GM18505 (cell line): ENCODE data around the gene NR2C2AP.
"Not testable (repeated sequence)": the region's sequence is repeated elsewhere in the genome, so short reads cannot be mapped to it uniquely, and the experiment has no call there.

Source experiments
- ATAC-seq: cut with Tn5 transposase; IDR thresholded peaks from one replicate; pipeline ENCODE4 v1.9.1; 2021; ENCODE audit not compliant: unreplicated experiment
- POLR2A ChIP-seq: IDR thresholded peaks from 4 replicates; pipeline ENCODE4 v1.6.1; 2011; ENCODE audit warnings: borderline replicate concordance; ENCODE audit not compliant: insufficient read depth, insufficient read length; ENCODE audit errors: extremely low read depth

Gene NR2C2AP

GRCh38 chr19:19224852-19225494 is 21.8 kb upstream of the NR2C2AP start:
- no peak for TF ChIP-seq POLR2A
- ATAC-seq, result peak; percentile 64

- peak; percentile 19 for ATAC-seq
Observed at GRCh38 chr19:19224150-19224851, 21.1 kb upstream of the NR2C2AP start.

GRCh38 chr19:19223636-19224035 is 20.4 kb upstream of the NR2C2AP start:
- TF ChIP-seq POLR2A, result no peak

More at GRCh38 chr19:19224150-19224851, 21.1 kb upstream of the NR2C2AP start:
- TF ChIP-seq POLR2A, result no peak

GRCh38 chr19:19223060-19223459 is 19.8 kb upstream of the NR2C2AP start:
- TF ChIP-seq POLR2A, result no peak
- ATAC-seq, result no peak

More at GRCh38 chr19:19223636-19224035, 20.4 kb upstream of the NR2C2AP start:
- ATAC-seq, result no peak

GRCh38 chr19:19221000-19221399 is 17.8 kb upstream of the NR2C2AP start:
- ATAC-seq, result not testable (repeated sequence)

GRCh38 chr19:19218911-19219310 is 15.7 kb upstream of the NR2C2AP start:
- no peak for ATAC-seq
- no peak for TF ChIP-seq POLR2A

GRCh38 chr19:19217099-19217498 is 13.9 kb upstream of the NR2C2AP start:
- TF ChIP-seq POLR2A, result no peak
- no peak for ATAC-seq

- TF ChIP-seq POLR2A, result no peak
- no peak for ATAC-seq
Observed at GRCh38 chr19:19215792-19216191, 12.6 kb upstream of the NR2C2AP start.

- no peak for TF ChIP-seq POLR2A
- no peak for ATAC-seq
Observed at GRCh38 chr19:19214892-19215291, 11.7 kb upstream of the NR2C2AP start.

GRCh38 chr19:19214159-19214490 is 10.9 kb upstream of the NR2C2AP start:
- no peak for TF ChIP-seq POLR2A
- no peak for ATAC-seq

GRCh38 chr19:19213426-19214158 is 10.4 kb upstream of the NR2C2AP start:
- ATAC-seq, result no peak
- no peak for TF ChIP-seq POLR2A

- TF ChIP-seq POLR2A, result no peak
- ATAC-seq, result no peak
Observed at GRCh38 chr19:19212916-19213315, 9.7 kb upstream of the NR2C2AP start.

- ATAC-seq, result no peak
- TF ChIP-seq POLR2A, result no peak
Observed at GRCh38 chr19:19211499-19212420, 8.5 kb upstream of the NR2C2AP start, which contains the start of gene NCAN. TSS of gene NCAN (plus strand) at chr19:19211958. CDS start at chr19:19216954, 4,996 bp downstream.
